GM19468 (cell line): ENCODE data around the gene SERPINB6.
"Not testable (repeated sequence)": the region's sequence is repeated elsewhere in the genome, so short reads cannot be mapped to it uniquely, and the experiment has no call there.

Experiments
- ATAC-seq: cut with Tn5 transposase; IDR thresholded peaks from one replicate; pipeline ENCODE4 v1.9.1; 2021; ENCODE audit warnings: mild to moderate bottlenecking, moderate library complexity, moderate number of reproducible peaks; ENCODE audit not compliant: unreplicated experiment; ENCODE audit errors: extremely low read depth

The SERPINB6 gene

GRCh38 chr6:2979819-2980464 lies 8.6 kb upstream of the SERPINB6 start:
- no peak for ATAC-seq

GRCh38 chr6:2978923-2979322 lies 7.6 kb upstream of the SERPINB6 start:
- no peak for ATAC-seq

- ATAC-seq, result no peak
Measured at GRCh38 chr6:2977799-2978590, 6.6 kb upstream of the SERPINB6 start.

- no peak for ATAC-seq
Measured at GRCh38 chr6:2977290-2977689, 5.9 kb upstream of the SERPINB6 start.

GRCh38 chr6:2976571-2977085 lies 5.3 kb upstream of the SERPINB6 start:
- ATAC-seq, result no peak

- no peak for ATAC-seq
Measured at GRCh38 chr6:2976060-2976459, 4.7 kb upstream of the SERPINB6 start.

DNA sequence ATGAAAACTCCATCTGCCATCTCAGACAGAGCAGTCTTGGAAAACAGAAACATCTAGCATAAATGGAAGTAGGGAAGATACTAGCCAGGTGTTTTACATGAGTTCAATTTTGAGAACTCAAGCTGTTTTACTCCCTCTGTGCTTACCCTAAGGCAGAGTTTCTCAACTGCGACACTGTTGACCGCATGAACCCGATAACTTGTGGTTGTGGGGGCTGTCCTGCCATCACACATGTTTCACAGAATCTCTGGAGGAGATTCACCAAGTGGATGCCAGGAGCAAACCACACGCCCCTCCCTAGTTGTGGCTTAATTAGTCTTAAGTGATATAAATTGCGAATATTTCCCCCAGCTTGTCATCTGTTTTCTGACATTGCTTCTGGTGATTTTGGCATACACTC lies 2.3 kb upstream of the SERPINB6 start:
- no peak for ATAC-seq

DNA sequence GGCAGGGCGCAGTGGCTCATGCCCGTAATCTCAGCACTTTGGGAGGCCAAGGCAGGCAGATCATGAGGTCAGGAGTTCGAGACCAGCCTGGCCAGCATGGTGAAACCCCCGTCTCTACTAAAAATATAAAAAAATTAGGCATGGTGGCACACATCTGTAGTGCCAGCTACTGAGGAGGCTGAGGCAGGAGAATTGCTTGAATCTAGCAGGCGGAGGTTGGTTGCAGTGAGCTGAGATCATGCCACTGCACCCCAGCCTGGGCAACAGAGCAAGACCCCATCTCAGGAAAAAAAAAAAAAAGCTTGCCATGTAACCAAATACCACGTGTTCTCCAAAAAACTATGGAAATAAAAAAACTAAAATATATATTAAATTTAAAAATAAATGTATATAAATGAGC lies 1.8 kb upstream of the SERPINB6 start:
- ATAC-seq, result not testable (repeated sequence)

DNA sequence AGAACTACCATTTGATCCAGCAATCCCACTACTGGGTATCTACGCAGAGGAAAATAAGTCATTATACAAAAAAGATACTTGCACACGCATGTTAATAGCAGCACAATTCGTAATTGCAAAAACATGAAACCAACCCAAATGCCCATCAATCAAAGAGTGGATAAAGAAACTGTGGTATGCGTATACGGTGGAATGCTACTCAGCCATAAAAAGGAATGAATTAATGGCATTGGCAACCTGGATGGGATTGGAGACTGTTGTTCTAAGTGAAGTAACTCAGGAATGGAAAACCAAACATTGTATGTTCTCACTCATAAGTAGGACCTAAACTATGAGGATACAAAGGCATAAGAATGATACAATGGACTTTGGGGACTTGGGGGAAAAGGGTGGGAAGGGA lies 1.3 kb upstream of the SERPINB6 start:
- ATAC-seq, result not testable (repeated sequence)

- not testable (repeated sequence) for ATAC-seq
Measured at GRCh38 chr6:2972219-2972487, 786 bp upstream of the SERPINB6 start.

DNA sequence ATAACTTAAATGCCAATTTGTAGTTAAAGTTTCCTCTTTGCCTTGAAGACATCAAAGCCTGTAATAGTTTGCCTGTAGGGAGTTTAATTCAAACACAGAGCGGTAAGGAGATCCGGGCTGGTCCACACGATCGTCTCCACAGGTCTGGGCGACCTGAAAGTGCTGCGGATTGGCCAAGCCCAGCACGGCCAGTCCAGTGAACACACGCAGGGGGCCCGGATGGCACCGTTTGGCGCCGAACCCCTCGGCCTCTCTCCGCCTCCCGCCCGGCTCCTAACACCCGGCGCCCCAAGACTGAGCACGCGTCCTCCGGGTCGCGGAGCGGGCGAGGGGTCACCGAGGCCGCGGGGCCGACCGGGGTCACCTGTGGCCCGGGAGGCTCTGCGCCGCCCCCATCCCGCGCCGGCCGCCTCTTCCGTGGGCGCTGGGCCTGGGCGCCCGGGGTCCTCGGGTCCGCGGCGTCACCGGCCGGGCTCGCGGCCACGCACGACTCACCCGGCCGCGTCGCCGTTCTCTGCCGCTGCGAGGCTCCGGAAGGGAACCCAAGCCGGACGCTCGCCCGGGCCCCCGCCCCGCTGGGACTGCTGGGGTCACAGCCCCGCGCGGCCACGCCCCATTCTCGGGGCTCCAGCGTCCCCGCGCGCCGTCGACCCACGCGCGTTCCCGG lies 481 bp downstream of the SERPINB6 start:
- ATAC-seq, result no peak

- ATAC-seq, result no peak
Measured at GRCh38 chr6:2970034-2970685, 1.2 kb downstream of the SERPINB6 start.

GRCh38 chr6:2969549-2969948 lies 1.8 kb downstream of the SERPINB6 start:
- no peak for ATAC-seq

GRCh38 chr6:2968600-2969135 lies 2.7 kb downstream of the SERPINB6 start:
- ATAC-seq, result no peak

GRCh38 chr6:2967936-2968335 lies 3.4 kb downstream of the SERPINB6 start:
- no peak for ATAC-seq

DNA sequence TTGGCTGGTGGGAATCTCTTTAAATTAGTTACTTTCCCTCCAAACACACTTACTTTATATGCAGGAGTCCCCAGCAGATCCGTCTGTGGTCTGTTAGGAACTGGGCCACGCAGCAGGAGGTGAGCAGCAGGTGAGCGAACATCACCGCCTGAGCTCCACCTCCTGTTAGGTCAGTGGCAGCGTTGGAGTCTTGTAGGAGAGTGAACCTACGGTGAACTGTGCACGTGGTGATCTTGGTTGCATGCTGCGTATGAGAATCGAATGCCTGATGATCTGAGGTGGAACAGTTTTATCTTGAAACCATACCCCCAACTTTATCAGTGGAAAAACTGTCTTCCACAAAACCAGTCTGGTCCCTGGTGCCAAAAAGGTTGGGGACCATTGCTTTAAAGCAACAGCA lies 5.0 kb downstream of the SERPINB6 start:
- no peak for ATAC-seq

GRCh38 chr6:2964793-2965505 lies 6.4 kb downstream of the SERPINB6 start:
- no peak for ATAC-seq

- no peak for ATAC-seq
Measured at GRCh38 chr6:2963756-2964155, 7.6 kb downstream of the SERPINB6 start.

GRCh38 chr6:2962636-2963035 lies 8.7 kb downstream of the SERPINB6 start:
- ATAC-seq, result no peak

DNA sequence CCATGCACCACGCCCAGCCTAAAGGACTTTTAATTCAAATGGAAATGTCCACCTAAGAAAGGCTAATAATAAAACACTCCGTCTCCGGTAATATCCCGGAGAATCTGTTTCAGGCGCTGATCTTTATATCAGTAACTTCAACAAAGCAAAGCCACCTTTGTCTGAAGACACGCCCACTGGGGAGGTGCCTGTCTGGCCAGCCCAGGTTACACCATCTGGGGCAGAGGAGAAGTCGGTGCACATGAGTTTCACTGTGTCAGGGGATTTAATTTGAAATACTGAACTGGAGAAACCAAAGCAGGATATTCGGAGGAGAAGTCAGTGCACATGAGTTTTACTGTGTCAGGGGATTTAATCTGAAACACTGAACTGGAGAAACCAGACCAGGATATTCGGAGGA lies 9.4 kb downstream of the SERPINB6 start:
- no peak for ATAC-seq
